Measurements from ENCODE around the gene ZNRD2. TPM values are rescaled to one million over a fixed set of nuclear protein-coding genes. Genes with fewer than 3 reads are reported as not detected.

ZNRD2 gene
- total RNA-seq, 1 donor from 2014 or later, result 32.2 TPM

GRCh38 chr11:65537620-65538231 is 32.6 kb upstream of the ZNRD2 start:
- Mint-ChIP-seq H3K36me3 (ENCODE audit: low read depth) (peaks cover 8% of the 10 kb centered on the region), H3K4me1 (peaks cover 4% of the 10 kb centered on the region), H3K27ac (ENCODE audit: unreplicated experiment) (no peak overlapping the region), H3K9me3 (no peaks in the 10 kb centered on the region), H3K27me3 (ENCODE audit: low read depth) (peaks cover 55% of the 10 kb centered on the region), H3K4me3 (peak overlapping the region; percentile 59)
- TF ChIP-seq CTCF (conservative IDR thresholded peaks at IDR 0.05), result no peak
- DNase-seq (ENCODE audit: low read depth, low spot score), result no peak

GRCh38 chr11:65538232-65538914 is 31.9 kb upstream of the ZNRD2 start:
- Mint-ChIP-seq H3K27ac (ENCODE audit: unreplicated experiment) (no peak overlapping the region), H3K4me3 (peak overlapping the region; percentile 44), H3K9me3 (no peaks in the 10 kb centered on the region)

GRCh38 chr11:65538915-65539743 is 31.1 kb upstream of the ZNRD2 start:
- Mint-ChIP-seq H3K4me1 (peaks cover 7% of the 10 kb centered on the region), H3K27ac (ENCODE audit: unreplicated experiment) (no peak overlapping the region), H3K9me3 (no peaks in the 10 kb centered on the region)

More at GRCh38 chr11:65538232-65538914, 31.9 kb upstream of the ZNRD2 start:
- peaks cover 6% of the 10 kb centered on the region for H3K36me3 Mint-ChIP-seq (ENCODE audit: low read depth)
- TF ChIP-seq CTCF (conservative IDR thresholded peaks at IDR 0.05), result no peak
- peaks cover 4% of the 10 kb centered on the region for H3K4me1 Mint-ChIP-seq
- no peak for DNase-seq (ENCODE audit: low read depth, low spot score)
- peaks cover 57% of the 10 kb centered on the region for H3K27me3 Mint-ChIP-seq (ENCODE audit: low read depth)

GRCh38 chr11:65539744-65540289 is 30.5 kb upstream of the ZNRD2 start:
- H3K4me1 Mint-ChIP-seq, result peaks cover 10% of the 10 kb centered on the region
- H3K36me3 Mint-ChIP-seq (ENCODE audit: low read depth), result no peaks in the 10 kb centered on the region
- TF ChIP-seq CTCF (conservative IDR thresholded peaks at IDR 0.05), result no peak
- DNase-seq (ENCODE audit: low read depth, low spot score), result no peak
- no peak overlapping the region for H3K4me3 Mint-ChIP-seq
- H3K27ac Mint-ChIP-seq (ENCODE audit: unreplicated experiment), result no peak overlapping the region
- H3K27me3 Mint-ChIP-seq (ENCODE audit: low read depth), result peaks cover 64% of the 10 kb centered on the region
- H3K9me3 Mint-ChIP-seq, result no peaks in the 10 kb centered on the region

More at GRCh38 chr11:65538915-65539743, 31.1 kb upstream of the ZNRD2 start:
- peak; percentile 18 for TF ChIP-seq CTCF (conservative IDR thresholded peaks at IDR 0.05)
- Mint-ChIP-seq H3K27me3 (ENCODE audit: low read depth) (peaks cover 61% of the 10 kb centered on the region), H3K4me3 (no peak overlapping the region), H3K36me3 (ENCODE audit: low read depth) (peaks cover 6% of the 10 kb centered on the region)
- DNase-seq (ENCODE audit: low read depth, low spot score), result peak; percentile 31

GRCh38 chr11:65540290-65541092 is 29.8 kb upstream of the ZNRD2 start:
- Mint-ChIP-seq H3K27ac (ENCODE audit: unreplicated experiment) (no peak overlapping the region), H3K36me3 (ENCODE audit: low read depth) (no peaks in the 10 kb centered on the region), H3K4me3 (peak overlapping the region; percentile 78), H3K27me3 (ENCODE audit: low read depth) (peaks cover 71% of the 10 kb centered on the region), H3K9me3 (no peaks in the 10 kb centered on the region), H3K4me1 (peaks cover 10% of the 10 kb centered on the region)
- peak; percentile 71 for DNase-seq (ENCODE audit: low read depth, low spot score)
- TF ChIP-seq CTCF (conservative IDR thresholded peaks at IDR 0.05), result peak; percentile 80
